DND-41 (cell line): ENCODE results near the gene DYNC2I2.

Experiments used
- EZH2 ChIP-seq: IDR thresholded peaks from 3 replicates; pipeline ENCODE4 v1.6.1; 2012; ENCODE audit warnings: borderline replicate concordance, low read depth, mild to moderate bottlenecking, moderate library complexity, low read length, inconsistent platforms; ENCODE audit not compliant: severe bottlenecking
- TF ChIP-seq, protein P1 (sequence below): IDR thresholded peaks from 2 replicates; pipeline ENCODE4 v1.5.1; 2012; ENCODE audit warnings: borderline replicate concordance, low read length, moderate library complexity, mild to moderate bottlenecking; ENCODE audit not compliant: poor library complexity, severe bottlenecking; ENCODE audit errors: extremely low read depth

DNA sequence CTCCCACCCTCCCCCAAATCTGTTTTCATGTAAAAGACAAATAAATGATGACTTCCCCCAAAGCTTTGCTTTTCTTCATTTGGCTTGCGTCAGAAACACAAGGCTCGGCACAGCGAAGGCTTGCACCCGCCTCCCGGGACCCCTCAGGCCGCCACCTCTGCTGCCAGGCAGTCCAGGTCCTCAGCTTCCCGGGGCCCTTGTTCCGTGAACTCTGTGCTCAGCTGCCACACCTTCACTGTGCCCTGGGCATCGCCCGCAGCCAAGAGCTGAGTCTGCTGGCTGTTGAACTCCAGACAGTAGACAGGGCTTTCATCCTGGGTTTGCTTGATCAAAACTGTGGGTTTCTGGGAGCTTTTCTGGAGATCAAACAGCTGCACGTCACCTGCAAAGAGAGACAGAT is 23.0 kb downstream of the DYNC2I2 start:
- no peak for TF ChIP-seq EZH2
- TF ChIP-seq, protein P1, sequence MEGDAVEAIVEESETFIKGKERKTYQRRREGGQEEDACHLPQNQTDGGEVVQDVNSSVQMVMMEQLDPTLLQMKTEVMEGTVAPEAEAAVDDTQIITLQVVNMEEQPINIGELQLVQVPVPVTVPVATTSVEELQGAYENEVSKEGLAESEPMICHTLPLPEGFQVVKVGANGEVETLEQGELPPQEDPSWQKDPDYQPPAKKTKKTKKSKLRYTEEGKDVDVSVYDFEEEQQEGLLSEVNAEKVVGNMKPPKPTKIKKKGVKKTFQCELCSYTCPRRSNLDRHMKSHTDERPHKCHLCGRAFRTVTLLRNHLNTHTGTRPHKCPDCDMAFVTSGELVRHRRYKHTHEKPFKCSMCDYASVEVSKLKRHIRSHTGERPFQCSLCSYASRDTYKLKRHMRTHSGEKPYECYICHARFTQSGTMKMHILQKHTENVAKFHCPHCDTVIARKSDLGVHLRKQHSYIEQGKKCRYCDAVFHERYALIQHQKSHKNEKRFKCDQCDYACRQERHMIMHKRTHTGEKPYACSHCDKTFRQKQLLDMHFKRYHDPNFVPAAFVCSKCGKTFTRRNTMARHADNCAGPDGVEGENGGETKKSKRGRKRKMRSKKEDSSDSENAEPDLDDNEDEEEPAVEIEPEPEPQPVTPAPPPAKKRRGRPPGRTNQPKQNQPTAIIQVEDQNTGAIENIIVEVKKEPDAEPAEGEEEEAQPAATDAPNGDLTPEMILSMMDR = no peak
